GM20000 (cell line): ENCODE data around the gene POLR2H.

Experiments used
- DNase-seq: peaks from one replicate; pipeline ENCODE4 v3.0.0; 2012; ENCODE audit warnings: low spot score
- TF ChIP-seq, protein P1 (sequence below): IDR thresholded peaks from 2 replicates; pipeline ENCODE4 v1.5.1; 2012; ENCODE audit warnings: mild to moderate bottlenecking, control low read depth; ENCODE audit errors: extremely low read depth, missing control alignments

POLR2H gene

DNA sequence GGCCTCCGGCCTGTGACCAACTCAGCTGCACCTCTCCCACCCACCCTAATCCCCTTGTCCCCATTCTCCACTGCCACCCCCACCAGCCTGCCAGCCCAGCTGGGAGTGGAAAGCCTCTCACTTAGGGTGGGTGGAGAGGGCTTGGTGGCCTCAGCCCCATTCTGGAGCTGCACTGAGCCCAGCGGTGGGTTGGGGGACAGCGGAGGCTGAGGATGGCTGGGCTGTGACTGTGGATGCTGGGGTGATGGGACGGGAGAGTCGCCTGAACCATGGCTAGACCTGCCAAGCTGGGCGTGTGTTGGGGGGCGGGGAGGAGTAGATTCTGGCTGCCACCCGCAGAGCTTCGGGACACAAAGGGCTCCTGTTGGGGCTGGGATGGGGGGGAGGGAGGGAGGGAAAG lies 1.9 kb upstream of the POLR2H start:
- TF ChIP-seq, protein P1, sequence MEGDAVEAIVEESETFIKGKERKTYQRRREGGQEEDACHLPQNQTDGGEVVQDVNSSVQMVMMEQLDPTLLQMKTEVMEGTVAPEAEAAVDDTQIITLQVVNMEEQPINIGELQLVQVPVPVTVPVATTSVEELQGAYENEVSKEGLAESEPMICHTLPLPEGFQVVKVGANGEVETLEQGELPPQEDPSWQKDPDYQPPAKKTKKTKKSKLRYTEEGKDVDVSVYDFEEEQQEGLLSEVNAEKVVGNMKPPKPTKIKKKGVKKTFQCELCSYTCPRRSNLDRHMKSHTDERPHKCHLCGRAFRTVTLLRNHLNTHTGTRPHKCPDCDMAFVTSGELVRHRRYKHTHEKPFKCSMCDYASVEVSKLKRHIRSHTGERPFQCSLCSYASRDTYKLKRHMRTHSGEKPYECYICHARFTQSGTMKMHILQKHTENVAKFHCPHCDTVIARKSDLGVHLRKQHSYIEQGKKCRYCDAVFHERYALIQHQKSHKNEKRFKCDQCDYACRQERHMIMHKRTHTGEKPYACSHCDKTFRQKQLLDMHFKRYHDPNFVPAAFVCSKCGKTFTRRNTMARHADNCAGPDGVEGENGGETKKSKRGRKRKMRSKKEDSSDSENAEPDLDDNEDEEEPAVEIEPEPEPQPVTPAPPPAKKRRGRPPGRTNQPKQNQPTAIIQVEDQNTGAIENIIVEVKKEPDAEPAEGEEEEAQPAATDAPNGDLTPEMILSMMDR, result no peak
- no peak for DNase-seq

DNA sequence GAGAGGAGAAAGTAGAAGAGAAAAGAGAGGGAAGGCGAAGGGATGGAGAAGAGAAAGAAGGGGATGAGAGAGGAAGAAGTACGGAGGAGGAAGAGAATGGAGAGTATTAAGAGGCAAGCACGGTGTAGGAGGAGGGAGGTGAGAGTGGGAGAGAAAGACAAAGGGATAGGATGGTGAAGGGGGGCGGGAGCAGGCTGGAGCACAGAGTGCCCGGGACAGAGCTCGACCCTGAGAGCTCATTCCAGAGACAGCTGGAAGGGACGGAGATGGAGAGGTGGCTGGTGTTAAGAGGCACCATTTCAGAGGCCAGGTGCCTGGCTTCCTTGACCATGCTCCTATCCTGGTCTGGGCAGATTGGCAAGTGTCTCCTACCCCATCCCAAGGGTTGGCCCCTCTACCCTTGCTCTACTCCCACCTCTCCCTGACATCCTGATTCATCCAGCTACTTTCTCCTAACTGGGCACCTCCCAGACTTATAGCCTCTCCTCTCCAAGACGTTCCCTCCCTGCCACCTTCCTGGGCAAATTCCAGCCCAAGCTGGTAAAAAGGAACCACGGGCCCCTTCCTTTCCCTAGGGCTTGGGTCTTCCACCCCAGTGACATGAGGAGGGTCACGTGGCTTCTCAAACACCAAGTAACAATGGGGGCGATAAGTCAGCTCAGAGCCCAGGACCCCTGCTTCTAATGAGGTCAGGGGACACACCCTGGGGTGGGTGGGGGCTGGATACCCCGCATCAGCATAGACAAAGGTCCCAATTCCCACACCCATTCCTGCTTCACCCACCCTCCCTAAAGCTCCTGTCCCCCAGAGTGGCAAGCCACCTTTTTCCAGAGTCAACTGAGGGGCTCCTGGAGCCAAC lies 1.2 kb upstream of the POLR2H start:
- DNase-seq, result no peak
- TF ChIP-seq, protein P1, result no peak

- TF ChIP-seq, protein P1, result no peak
Measured at GRCh38 chr3:184360929-184361531, 480 bp upstream of the POLR2H start.

DNA sequence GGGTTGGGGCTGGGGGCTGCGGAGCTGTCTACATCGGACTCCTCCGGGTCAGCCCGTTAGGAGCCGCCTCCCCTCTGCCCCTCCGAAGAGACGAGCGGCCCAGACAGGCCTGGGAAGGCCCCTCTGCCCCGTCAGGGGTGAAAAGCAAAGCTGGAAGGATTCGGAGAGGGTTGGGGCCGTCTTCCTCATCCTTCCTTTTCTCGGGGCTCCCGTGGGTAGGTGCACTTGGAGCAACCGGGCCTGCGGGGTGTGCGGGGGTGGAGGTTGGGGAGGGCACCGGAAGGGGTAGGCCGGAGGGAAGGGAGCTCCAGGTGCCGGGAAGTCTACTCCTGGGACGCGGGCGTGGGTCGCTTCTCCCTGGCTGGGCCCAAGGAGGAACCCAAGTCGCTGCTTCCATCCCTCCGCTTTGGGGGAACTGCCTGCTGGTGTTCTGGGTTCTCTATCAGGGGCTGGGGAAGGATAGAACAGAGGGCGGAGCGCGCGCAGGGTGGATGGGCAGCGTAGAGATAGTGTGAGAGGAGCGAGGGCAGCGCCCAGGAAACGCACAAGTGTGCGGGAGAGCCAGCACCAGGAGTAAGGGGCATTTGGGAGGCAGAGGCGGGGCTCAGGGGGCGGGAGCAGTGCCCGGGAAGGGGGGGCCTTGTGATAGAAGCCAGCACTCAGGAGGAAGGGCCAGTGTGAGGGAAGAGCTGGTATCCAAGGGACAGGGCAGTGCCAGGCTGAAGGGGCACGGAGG lies 590 bp downstream of the POLR2H start:
- TF ChIP-seq, protein P1, result no peak
- peak; percentile 72 for DNase-seq

More at GRCh38 chr3:184360929-184361531, 480 bp upstream of the POLR2H start:
- DNase-seq, result no peak

DNA sequence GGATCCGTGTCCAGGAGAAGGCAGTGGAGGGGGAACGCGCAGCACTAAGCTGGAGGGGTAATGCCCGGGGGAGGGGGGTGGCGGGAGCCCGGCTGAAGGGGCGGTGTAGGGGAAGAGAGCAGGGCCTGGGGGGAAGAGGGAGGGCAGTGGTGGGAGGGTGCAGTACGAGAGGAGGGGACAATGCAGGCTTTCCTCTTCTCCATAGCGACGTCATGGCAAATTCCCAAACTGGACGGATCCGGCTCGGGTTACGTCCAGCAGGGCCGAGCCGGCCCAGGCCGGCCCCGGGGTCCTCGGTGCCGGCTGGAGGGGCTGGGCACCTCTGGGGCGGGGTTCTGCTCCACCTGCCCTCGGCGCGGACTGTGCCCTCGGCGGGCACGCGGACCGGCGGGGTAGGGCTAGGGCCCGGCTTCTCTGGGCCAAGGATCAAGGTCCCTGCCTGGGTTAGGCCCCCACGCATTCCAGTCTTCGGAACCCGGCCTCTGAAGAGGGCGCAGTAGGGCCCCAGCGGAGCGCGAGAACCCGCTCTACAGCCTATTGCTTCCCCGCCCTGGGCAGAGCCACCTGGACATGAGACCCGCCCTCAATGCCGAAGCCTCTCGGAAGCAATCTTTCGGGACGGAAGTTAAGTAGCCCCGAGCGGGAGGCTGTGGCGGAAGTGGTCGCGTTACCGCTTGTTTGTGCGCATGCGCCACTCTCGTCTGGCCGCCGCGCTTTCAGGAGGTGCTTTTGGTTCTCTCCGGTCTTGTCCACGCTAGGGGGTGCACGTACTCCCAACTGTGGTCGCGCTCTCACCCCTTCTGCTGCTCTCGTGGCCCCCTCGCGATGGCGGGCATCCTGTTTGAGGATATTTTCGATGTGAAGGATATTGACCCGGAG lies 1.4 kb downstream of the POLR2H start:
- TF ChIP-seq, protein P1, result peak; percentile 38
- DNase-seq, result peak; percentile 98

GRCh38 chr3:184366619-184367289 lies 5.2 kb downstream of the POLR2H start:
- TF ChIP-seq, protein P1, result no peak
- no peak for DNase-seq
